ENCODE results near the gene KATNAL1. TPM values are rescaled to one million over a fixed set of nuclear protein-coding genes. Genes with fewer than 3 reads are reported as not detected.

The KATNAL1 gene
- total and polyA plus RNA-seq, 10 of the 15 experiments (the other 5 are each of a cell fraction or from before 2014, with no cell fraction given), result 6.5 to 18.7 (median 11.7) TPM

DNA sequence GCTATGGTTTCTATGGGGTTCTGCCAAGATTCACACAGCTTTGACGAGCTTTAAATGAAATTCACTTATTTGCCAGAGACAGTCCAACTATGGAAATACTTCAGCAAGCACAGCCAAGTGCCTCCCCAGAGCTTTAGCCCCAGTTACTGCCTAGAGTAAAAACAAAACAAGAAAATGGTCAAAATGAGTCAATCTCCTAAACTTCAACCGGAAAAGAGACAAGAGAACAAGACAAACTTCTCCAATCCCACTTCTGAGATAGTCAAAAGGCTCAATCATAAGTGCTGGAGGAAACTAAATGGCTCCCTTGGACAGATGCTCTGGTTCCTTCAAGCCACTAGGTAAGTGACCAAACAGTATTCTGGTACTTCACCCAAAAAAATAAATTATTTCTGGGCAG lies 65.8 kb downstream of the KATNAL1 start (continued):
- TF ChIP-seq NR2C1 (IDR thresholded peaks at IDR 0.05) (no peak), SREBF2 (IDR thresholded peaks at IDR 0.05; ENCODE audit: low read length) (no peak), ZNF622 (IDR thresholded peaks at IDR 0.05) (no peak), KLF5 (IDR thresholded peaks at IDR 0.05; ENCODE audit: partially characterized antibody) (no peak), ZSCAN29 (IDR thresholded peaks at IDR 0.05) (no peak), KDM1A (IDR thresholded peaks at IDR 0.05; ENCODE audit: borderline replicate concordance) (no peak), ESRRA (IDR thresholded peaks at IDR 0.05; ENCODE audit: low read length) (no peak), FOXK2 (IDR thresholded peaks at IDR 0.05) (no peak), MXI1 (IDR thresholded peaks at IDR 0.05; ENCODE audit: low read depth, low read length) (no peak), PML (IDR thresholded peaks at IDR 0.05; ENCODE audit: low read length) (no peak; the same call in 1 of the 2 replicates), SMARCA5 (IDR thresholded peaks at IDR 0.05) (no peak), HDAC2 (IDR thresholded peaks at IDR 0.05) (no peak), IKZF1 (conservative IDR thresholded peaks at IDR 0.05) (peak; percentile 79), MYC (IDR thresholded peaks at IDR 0.05; ENCODE audit: insufficient read depth, insufficient read length, insufficient replicate concordance, low read length, severe bottlenecking) (no peak), BRCA1 (IDR thresholded peaks at IDR 0.05; ENCODE audit: low read depth, low read length) (no peak), ZNF384 (IDR thresholded peaks at IDR 0.05; ENCODE audit: borderline replicate concordance, low read depth, low read length) (no peak)
- TF ChIP-seq, protein P1, sequence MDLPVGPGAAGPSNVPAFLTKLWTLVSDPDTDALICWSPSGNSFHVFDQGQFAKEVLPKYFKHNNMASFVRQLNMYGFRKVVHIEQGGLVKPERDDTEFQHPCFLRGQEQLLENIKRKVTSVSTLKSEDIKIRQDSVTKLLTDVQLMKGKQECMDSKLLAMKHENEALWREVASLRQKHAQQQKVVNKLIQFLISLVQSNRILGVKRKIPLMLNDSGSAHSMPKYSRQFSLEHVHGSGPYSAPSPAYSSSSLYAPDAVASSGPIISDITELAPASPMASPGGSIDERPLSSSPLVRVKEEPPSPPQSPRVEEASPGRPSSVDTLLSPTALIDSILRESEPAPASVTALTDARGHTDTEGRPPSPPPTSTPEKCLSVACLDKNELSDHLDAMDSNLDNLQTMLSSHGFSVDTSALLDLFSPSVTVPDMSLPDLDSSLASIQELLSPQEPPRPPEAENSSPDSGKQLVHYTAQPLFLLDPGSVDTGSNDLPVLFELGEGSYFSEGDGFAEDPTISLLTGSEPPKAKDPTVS (IDR thresholded peaks at IDR 0.05; ENCODE audit: low read depth, low read length), result no peak
- TF ChIP-seq, protein P2, sequence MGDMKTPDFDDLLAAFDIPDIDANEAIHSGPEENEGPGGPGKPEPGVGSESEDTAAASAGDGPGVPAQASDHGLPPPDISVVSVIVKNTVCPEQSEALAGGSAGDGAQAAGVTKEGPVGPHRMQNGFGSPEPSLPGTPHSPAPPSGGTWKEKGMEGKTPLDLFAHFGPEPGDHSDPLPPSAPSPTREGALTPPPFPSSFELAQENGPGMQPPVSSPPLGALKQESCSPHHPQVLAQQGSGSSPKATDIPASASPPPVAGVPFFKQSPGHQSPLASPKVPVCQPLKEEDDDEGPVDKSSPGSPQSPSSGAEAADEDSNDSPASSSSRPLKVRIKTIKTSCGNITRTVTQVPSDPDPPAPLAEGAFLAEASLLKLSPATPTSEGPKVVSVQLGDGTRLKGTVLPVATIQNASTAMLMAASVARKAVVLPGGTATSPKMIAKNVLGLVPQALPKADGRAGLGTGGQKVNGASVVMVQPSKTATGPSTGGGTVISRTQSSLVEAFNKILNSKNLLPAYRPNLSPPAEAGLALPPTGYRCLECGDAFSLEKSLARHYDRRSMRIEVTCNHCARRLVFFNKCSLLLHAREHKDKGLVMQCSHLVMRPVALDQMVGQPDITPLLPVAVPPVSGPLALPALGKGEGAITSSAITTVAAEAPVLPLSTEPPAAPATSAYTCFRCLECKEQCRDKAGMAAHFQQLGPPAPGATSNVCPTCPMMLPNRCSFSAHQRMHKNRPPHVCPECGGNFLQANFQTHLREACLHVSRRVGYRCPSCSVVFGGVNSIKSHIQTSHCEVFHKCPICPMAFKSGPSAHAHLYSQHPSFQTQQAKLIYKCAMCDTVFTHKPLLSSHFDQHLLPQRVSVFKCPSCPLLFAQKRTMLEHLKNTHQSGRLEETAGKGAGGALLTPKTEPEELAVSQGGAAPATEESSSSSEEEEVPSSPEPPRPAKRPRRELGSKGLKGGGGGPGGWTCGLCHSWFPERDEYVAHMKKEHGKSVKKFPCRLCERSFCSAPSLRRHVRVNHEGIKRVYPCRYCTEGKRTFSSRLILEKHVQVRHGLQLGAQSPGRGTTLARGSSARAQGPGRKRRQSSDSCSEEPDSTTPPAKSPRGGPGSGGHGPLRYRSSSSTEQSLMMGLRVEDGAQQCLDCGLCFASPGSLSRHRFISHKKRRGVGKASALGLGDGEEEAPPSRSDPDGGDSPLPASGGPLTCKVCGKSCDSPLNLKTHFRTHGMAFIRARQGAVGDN (IDR thresholded peaks at IDR 0.05), result no peak
- TF ChIP-seq, protein P3, sequence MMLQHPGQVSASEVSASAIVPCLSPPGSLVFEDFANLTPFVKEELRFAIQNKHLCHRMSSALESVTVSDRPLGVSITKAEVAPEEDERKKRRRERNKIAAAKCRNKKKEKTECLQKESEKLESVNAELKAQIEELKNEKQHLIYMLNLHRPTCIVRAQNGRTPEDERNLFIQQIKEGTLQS (IDR thresholded peaks at IDR 0.05; ENCODE audit: borderline replicate concordance, extremely low read depth, low read depth, low read length), result no peak
- TF ChIP-seq, protein P4, sequence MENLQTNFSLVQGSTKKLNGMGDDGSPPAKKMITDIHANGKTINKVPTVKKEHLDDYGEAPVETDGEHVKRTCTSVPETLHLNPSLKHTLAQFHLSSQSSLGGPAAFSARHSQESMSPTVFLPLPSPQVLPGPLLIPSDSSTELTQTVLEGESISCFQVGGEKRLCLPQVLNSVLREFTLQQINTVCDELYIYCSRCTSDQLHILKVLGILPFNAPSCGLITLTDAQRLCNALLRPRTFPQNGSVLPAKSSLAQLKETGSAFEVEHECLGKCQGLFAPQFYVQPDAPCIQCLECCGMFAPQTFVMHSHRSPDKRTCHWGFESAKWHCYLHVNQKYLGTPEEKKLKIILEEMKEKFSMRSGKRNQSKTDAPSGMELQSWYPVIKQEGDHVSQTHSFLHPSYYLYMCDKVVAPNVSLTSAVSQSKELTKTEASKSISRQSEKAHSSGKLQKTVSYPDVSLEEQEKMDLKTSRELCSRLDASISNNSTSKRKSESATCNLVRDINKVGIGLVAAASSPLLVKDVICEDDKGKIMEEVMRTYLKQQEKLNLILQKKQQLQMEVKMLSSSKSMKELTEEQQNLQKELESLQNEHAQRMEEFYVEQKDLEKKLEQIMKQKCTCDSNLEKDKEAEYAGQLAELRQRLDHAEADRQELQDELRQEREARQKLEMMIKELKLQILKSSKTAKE (IDR thresholded peaks at IDR 0.05; ENCODE audit: low read depth, poor library complexity, severe bottlenecking), result peak; percentile 38
- TF ChIP-seq, protein P5, sequence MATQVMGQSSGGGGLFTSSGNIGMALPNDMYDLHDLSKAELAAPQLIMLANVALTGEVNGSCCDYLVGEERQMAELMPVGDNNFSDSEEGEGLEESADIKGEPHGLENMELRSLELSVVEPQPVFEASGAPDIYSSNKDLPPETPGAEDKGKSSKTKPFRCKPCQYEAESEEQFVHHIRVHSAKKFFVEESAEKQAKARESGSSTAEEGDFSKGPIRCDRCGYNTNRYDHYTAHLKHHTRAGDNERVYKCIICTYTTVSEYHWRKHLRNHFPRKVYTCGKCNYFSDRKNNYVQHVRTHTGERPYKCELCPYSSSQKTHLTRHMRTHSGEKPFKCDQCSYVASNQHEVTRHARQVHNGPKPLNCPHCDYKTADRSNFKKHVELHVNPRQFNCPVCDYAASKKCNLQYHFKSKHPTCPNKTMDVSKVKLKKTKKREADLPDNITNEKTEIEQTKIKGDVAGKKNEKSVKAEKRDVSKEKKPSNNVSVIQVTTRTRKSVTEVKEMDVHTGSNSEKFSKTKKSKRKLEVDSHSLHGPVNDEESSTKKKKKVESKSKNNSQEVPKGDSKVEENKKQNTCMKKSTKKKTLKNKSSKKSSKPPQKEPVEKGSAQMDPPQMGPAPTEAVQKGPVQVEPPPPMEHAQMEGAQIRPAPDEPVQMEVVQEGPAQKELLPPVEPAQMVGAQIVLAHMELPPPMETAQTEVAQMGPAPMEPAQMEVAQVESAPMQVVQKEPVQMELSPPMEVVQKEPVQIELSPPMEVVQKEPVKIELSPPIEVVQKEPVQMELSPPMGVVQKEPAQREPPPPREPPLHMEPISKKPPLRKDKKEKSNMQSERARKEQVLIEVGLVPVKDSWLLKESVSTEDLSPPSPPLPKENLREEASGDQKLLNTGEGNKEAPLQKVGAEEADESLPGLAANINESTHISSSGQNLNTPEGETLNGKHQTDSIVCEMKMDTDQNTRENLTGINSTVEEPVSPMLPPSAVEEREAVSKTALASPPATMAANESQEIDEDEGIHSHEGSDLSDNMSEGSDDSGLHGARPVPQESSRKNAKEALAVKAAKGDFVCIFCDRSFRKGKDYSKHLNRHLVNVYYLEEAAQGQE (IDR thresholded peaks at IDR 0.05; ENCODE audit: low read depth, low read length), result no peak
